ENCODE data around the gene ATP8B4. TPM values are rescaled to one million over a fixed set of nuclear protein-coding genes. Genes with fewer than 3 reads are reported as not detected.

ATP8B4 gene
- total and polyA plus RNA-seq, 4 donors = 1.9 to 19.7 (median 12.4) TPM

GRCh38 chr15:49870472-49870871 lies 248.6 kb downstream of the ATP8B4 start:
- TF ChIP-seq CTCF (IDR thresholded peaks at IDR 0.05; ENCODE audit: low read depth, low read length, missing input control) (no peak), REST (IDR thresholded peaks at IDR 0.05) (no peak), HNF4G (IDR thresholded peaks at IDR 0.05) (no peak), HNF4A (conservative IDR thresholded peaks at IDR 0.05) (no peak), YY1 (IDR thresholded peaks at IDR 0.05) (no peak), FOXA2 (IDR thresholded peaks at IDR 0.05) (no peak), ATF3 (IDR thresholded peaks at IDR 0.05) (no peak), GABPA (IDR thresholded peaks at IDR 0.05 in 1 of 2, conservative IDR thresholded peaks at IDR 0.05 in 1 of 2) (no peak), NR2F2 (IDR thresholded peaks at IDR 0.05) (no peak), EGR1 (IDR thresholded peaks at IDR 0.05; ENCODE audit: low read depth in 2 of 2) (no peak), TAF1 (conservative IDR thresholded peaks at IDR 0.05) (no peak), RXRA (IDR thresholded peaks at IDR 0.05) (no peak), JUND (IDR thresholded peaks at IDR 0.05) (no peak), RAD21 (IDR thresholded peaks at IDR 0.05) (no peak), SP1 (IDR thresholded peaks at IDR 0.05) (no peak), FOXA1 (IDR thresholded peaks at IDR 0.05) (no peak)
- TF ChIP-seq, protein P1, sequence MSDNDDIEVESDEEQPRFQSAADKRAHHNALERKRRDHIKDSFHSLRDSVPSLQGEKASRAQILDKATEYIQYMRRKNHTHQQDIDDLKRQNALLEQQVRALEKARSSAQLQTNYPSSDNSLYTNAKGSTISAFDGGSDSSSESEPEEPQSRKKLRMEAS (IDR thresholded peaks at IDR 0.05) = no peak
- TF ChIP-seq, protein P2, sequence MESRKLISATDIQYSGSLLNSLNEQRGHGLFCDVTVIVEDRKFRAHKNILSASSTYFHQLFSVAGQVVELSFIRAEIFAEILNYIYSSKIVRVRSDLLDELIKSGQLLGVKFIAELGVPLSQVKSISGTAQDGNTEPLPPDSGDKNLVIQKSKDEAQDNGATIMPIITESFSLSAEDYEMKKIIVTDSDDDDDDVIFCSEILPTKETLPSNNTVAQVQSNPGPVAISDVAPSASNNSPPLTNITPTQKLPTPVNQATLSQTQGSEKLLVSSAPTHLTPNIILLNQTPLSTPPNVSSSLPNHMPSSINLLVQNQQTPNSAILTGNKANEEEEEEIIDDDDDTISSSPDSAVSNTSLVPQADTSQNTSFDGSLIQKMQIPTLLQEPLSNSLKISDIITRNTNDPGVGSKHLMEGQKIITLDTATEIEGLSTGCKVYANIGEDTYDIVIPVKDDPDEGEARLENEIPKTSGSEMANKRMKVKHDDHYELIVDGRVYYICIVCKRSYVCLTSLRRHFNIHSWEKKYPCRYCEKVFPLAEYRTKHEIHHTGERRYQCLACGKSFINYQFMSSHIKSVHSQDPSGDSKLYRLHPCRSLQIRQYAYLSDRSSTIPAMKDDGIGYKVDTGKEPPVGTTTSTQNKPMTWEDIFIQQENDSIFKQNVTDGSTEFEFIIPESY (IDR thresholded peaks at IDR 0.05) = no peak
- no peaks in the 10 kb centered on the region for H3K27me3 ChIP-seq (ENCODE audit: control insufficient read depth in 4 of 4, insufficient read depth in 4 of 4, low read length in 3 of 4)
- H3K4me3 ChIP-seq (ENCODE audit: low read depth in 1 of 3, low read length in 3 of 3) = no peak overlapping the region
- H3K9ac ChIP-seq (ENCODE audit: low read depth in 1 of 2, low read length in 2 of 2) = no peak overlapping the region
- no peaks in the 10 kb centered on the region for H3K4me1 ChIP-seq (ENCODE audit: control insufficient read depth in 4 of 4, insufficient read depth in 4 of 4, low read length in 3 of 4)
- H3K27ac ChIP-seq (ENCODE audit: low read depth in 1 of 2, low read length in 2 of 2) = no peak overlapping the region
- no peak for DNase-seq (ENCODE audit: low spot score)
- peaks cover 0 to 2% (median 0%) of the 10 kb centered on the region in 4 donors for H3K36me3 ChIP-seq (ENCODE audit: control insufficient read depth in 4 of 4, insufficient read depth in 3 of 4, low read depth in 1 of 4, low read length in 3 of 4)
- H3K9me3 ChIP-seq (ENCODE audit: control insufficient read depth in 4 of 4, low read length in 3 of 4) = no peaks in the 10 kb centered on the region

Measured in liver (tissue), 9 donors.